HG02970 (cell line): ENCODE data around the gene XNDC1N.

Source experiments
- ATAC-seq: cut with Tn5 transposase; IDR thresholded peaks from one replicate; pipeline ENCODE4 v1.9.1; 2021; ENCODE audit warnings: mild to moderate bottlenecking, moderate library complexity, moderate number of reproducible peaks; ENCODE audit not compliant: unreplicated experiment, low FRiP score

Gene XNDC1N, protein sequence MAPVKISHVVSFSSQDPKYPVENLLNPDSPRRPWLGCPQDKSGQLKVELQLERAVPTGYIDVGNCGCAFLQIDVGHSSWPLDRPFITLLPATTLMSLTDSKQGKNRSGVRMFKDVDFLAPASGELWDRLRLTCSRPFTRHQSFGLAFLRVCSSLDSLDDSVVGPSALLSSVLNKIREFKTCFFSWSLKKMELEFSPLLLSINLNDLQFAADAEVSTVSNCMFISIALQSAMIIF

GRCh38 chr11:71927820-71928736 is at the start of gene XNDC1N:
Gene XNDC1N, minus strand, starts transcription at chr11:71928594. Its CDS starts 5,241 bp downstream, at chr11:71923353.
- peak; percentile 64 for ATAC-seq

GRCh38 chr11:71977743-71978418 is 49.5 kb upstream of the XNDC1N start:
- no peak for ATAC-seq

- ATAC-seq, result no peak
These were observed 48.7 kb upstream of the XNDC1N start for GRCh38 chr11:71977090-71977489.

- no peak for ATAC-seq
These were observed 48.2 kb upstream of the XNDC1N start for GRCh38 chr11:71976551-71976950.

DNA sequence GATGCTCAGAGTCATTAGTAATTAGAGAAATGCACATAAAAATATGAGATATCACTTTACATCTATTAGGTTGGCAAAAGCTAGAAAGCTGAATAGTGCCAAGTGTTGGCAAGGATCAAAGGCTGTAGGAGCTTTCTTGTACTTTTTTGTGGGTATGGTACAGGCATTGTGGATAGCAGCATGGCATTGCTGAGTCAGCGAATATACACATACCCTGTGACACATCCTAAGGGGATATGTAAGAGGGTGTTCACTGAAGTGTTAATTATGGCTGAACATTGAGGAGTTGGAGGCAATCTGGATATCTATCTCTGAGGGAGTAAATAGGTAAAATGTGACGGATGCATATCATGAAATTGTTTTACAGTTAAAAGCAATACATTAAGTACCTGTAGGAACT is 43.3 kb upstream of the XNDC1N start:
- no peak for ATAC-seq

GRCh38 chr11:71964641-71965040 is 36.2 kb upstream of the XNDC1N start:
- no peak for ATAC-seq

DNA sequence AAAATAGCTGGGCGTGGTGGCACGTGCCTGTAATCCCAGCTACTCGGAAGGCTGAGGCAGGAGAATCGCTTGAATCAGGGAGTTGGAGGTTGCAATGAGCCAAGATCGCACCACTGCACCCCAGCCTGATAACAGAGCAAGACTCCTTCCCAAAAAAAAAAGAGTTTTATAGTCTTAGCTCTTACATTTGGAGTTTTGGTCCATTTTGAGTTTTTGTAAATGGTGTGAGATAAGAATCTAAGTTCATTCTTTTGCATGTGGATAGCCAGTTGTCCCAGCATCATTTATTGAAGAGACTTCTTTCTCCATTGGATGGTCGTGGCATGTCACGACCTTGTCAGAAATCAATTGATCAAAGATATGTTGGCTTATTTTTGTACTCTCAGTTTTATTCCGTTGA is 35.1 kb upstream of the XNDC1N start:
- no peak for ATAC-seq

GRCh38 chr11:71962428-71963038 is 34.1 kb upstream of the XNDC1N start:
- peak; percentile 67 for ATAC-seq

DNA sequence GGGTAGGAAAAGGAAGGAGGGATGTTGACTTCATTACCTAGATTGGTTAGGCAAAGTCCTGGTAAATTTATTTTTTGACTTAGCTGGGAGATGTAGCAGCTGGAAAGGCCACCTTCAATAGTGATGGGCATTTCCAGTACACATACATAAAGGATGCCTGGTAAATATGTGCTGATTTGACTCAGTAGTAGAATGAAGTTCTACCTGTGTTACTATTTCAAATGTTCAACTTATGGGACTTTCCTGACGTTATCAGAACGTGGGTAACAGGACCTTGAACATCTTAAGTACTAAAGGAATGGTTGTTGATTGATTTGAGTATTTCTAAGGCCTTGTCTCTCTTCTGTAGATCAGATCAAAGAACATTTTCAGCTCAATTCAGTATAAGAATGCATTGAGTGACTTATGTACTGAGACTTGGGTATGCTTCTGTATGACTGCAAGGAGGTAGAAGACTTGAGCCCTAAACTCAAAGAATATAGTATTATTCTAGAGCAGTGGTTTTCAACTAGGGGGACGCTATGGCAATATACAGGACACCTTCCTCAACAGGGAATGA is 27.6 kb upstream of the XNDC1N start:
- no peak for ATAC-seq

GRCh38 chr11:71951741-71952310 is 23.4 kb upstream of the XNDC1N start:
- ATAC-seq, result no peak

DNA sequence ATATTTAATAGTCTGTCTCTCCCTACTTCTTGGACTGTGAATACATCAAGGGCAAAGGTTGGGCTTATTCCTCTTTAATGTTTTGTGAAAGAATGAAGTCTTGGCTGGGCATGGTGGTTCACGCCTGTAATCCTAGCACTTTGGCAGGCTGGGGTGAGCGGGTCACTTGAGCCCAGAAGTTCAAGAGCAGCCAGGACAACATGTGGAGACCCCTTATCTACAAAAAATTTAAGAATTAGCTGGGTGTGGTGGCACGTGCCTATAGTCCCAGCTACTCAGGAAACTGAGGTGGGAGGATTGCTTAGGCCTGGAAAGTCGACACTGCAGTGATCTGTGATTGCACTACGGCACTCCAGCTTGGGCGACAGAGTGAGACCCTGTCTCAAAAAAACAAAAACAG is 20.6 kb upstream of the XNDC1N start:
- ATAC-seq, result no peak

GRCh38 chr11:71948314-71949027 is 20.1 kb upstream of the XNDC1N start:
- ATAC-seq, result no peak

- no peak for ATAC-seq
These were observed 19.1 kb upstream of the XNDC1N start for GRCh38 chr11:71947498-71947897.

DNA sequence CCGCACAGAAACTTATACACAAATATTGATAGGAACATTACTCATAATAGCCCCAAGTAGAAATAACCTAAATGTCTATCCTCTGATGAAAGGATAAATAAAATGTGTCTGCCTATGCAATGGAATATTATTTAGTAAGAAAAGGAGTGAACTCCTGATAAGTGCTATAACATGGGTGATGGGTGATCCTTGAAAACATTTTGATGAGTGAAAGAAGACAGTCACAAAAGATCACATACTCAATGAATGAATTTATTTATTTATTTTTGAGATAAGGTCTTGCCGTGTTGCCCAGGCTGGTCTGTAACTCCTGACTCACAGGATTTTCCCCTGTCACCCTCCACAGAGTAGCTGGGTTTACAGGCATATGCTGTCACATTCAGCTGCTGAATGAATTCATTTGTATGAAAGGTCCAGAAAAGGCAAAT is 17.8 kb upstream of the XNDC1N start:
- ATAC-seq, result no peak

- no peak for ATAC-seq
These were observed 12.3 kb upstream of the XNDC1N start for GRCh38 chr11:71940561-71941219.

DNA sequence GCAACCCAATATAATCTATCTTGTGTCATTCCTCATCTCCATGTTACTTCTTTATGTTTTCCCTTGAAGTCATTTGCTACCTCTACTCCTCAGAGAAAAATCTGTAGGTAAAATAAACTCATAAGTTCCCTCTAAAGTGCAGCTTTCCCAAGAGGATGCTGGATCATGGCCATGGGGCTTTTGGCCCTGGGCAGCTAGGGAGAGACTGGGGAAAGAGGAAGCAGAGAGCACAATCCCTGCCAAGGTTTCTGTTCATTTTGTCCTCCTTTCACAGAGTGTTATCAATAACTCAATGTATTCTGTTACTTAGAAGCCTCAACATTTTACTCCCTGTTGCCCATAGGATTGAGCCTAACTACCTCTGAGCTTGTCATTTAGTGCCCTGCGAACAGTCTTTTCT is 9.4 kb upstream of the XNDC1N start:
- no peak for ATAC-seq

GRCh38 chr11:71936825-71937224 is 8.4 kb upstream of the XNDC1N start:
- ATAC-seq, result no peak

GRCh38 chr11:71935338-71935925 is 7.0 kb upstream of the XNDC1N start:
- no peak for ATAC-seq

DNA sequence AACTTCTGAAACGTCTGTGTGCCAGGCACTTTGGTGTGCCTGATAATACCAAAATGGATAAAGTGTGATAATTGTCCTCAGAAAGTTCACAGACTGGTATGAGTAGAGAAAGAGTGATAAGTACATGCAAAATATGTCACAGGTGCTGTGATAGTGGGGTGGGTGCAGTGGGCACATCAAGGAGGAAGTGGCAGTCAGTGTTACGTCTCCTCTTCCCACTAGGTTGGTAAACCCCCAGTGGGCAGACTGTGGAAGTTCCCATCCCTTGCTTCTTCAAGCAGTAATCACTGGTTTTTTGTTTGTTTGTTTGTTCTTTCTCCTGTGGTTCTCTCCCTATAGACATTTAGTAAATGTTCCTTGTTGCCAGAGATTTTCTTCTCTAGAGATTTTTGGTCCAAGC is 5.8 kb upstream of the XNDC1N start:
- ATAC-seq, result no peak
